C1 segment of cervical spinal cord (tissue), 14 donors: ENCODE data around the gene TINCR.

Experiments used
- DNase-seq, 14 donors: peaks; one replicate each; lab custom pipeline; 2025; lab: John Stamatoyannopoulos, UW

The TINCR gene

GRCh38 chr19:5514001-5514400 lies 53.8 kb downstream of the TINCR start:
- DNase-seq = no peak

GRCh38 chr19:5512715-5513114 lies 55.0 kb downstream of the TINCR start:
- no peak for DNase-seq
